Measurements from ENCODE around the gene TMEM239.
A peak's percentile ranks its signal among the peaks of the same experiment; 100 is the strongest.
"Not testable (repeated sequence)": the region's sequence is repeated elsewhere in the genome, so short reads cannot be mapped to it uniquely, and the experiment has no call there.

Gene TMEM239

GRCh38 chr20:2799688-2800520 lies 16.3 kb upstream of the TMEM239 start:
- DNase-seq (ENCODE audit: low spot score): no peak

DNA sequence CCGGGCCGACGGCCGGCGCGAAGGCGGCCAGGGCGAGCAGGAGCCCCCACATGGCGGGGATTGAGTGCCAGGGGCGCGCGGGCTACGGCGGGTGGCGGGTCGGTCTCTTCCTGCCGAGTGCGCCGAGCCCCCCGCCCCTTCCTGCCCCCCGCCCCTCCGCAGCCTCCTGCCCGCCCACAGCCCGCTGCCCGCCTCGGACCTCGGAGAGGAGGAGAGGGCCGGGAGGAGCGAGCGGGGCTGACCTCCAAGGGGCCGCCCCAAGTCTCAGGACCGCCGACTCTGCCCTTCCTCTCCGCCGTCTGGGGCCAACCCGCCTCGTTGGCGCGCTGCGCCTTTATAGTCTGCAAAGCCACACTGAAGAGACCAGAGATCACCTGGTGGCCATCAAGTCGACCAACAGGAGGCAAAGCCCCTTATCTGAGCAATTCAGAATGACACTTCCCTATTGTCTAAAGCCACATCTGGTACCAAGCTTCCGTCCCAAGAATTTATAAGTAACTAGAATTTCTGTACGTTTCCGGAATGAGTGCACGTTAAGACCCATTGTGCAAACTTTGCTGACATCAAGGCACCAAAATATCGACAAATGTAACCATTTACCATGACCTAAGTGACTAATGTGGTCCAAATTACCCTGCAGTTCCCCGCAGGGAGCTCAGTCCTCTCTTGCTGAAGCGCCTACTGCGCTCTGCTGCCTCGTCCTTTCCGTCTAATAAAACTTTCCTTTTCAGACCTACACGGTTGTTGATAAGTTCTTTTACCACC lies 15.5 kb upstream of the TMEM239 start, which contains the start of gene CPXM1:
Gene CPXM1, minus strand, starts transcription at position 107 of the 765 bp plus-strand sequence. Its CDS starts 55 bp downstream, at position 52.
- DNase-seq (ENCODE audit: low spot score): no peak

DNA sequence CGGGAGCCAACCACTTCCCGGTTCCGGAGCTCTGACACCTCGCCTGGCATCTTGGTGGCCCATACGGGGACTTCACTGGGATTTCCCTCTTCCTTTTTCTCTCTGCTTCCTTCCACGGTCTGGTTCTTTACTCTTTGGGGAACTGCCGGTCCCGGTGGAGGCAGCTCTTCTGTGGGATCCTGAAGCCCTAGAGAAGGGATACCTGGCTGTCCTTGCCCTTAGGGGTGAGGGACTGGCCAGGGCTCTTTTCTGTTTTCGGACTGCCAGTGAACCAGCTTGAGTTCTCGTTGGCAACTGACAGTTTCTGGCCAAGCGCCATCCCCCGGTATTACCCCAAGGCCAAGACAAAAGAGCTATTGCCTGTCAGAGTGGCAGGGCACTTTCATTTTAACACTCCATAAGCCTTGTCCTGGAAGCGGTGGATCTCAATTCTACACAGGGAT lies 14.9 kb upstream of the TMEM239 start:
- DNase-seq (ENCODE audit: low spot score): no peak

DNA sequence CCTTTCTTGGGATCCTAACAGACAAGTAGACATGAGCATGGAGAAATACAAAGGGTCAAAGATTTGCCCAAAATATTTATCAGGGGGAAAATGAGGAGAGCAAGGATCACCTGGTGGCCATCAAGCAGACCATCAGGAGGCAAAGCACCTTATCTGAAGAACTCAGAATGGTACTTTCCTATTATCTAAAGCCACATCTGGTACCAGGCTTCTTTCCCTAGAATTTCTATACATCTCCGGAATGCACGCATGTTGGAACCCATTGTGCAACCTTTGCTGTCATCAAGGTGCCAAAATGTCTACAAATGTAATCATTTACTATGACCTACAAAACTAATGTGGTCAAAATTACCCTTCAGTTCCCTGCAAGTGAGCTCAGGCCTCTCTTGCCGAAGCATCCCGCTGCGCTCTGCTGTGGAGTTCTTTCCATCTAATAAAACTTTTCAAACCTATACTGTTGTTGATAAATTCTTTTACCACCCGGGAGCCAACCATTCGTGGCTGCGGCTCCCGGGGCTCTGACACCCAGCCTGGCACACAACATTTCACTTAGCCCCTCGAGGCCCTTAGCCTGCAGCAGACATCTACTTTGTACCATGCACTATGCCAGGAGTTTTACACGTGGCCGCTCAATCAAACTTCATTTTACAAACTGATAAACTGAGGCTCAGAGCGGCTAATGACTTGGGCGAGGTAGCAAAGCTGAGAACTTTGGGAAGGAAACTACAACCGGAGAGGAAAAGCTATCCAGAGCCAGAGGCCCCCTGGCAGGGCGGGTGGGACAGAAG lies 11.9 kb upstream of the TMEM239 start:
- no peak for DNase-seq (ENCODE audit: low spot score)

- DNase-seq (ENCODE audit: low spot score): no peak
Measured at GRCh38 chr20:2804852-2805688, 11.1 kb upstream of the TMEM239 start.

DNA sequence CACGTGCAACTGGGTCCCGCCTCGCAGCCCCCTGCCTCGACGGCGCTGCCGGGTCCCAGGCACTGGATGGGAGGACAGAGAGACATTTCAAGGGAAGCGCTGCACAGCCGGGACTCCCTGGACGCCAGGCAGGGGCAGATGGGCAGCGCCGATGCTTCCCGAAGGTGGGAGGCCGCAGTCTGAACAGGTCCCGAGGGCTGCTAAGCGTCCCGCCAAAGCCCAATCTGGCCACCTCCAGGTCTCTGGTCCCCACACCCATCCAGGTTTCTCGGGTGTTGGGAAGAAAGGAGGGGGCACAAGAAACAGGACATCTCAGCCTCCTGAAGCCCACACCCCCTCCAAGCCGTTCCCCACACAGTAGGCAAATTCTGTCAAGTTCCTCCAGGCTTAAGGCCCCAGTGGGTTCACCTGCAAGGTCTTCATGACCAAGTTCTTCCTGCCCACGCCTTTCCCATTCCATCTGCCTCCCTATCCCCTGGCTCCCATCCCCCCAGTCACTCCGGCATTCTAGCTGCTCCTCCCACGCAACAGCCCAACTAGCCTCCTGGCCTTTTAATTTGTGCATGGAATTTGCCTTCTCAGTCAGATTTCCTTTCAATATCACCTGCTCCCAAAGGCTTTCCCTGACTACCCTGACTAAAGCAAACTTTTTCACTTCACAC lies 10.3 kb upstream of the TMEM239 start:
- DNase-seq (ENCODE audit: low spot score): peak; percentile 58

DNA sequence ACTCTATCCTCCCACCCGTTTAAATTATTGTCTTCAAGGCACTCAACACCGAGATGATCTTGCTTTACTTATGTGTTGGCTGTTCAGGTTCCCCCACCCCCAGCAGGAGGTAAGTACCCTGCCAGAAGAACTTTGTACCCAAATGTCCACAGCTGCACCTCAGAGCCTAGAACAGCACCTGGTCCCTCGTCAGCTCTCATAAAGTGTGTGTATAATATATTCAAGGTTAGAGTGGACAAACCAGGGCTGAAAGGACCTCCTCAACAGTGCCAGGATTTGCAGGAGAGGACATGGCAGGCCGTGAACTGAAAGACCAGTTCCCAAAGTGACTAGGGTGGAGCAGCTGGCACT lies 9.8 kb upstream of the TMEM239 start:
- no peak for DNase-seq (ENCODE audit: low spot score)

GRCh38 chr20:2807019-2807418 lies 9.1 kb upstream of the TMEM239 start:
- DNase-seq (ENCODE audit: low spot score): no peak

- not testable (repeated sequence) for DNase-seq (ENCODE audit: low spot score)
Measured at GRCh38 chr20:2807929-2808328, 8.2 kb upstream of the TMEM239 start.

DNA sequence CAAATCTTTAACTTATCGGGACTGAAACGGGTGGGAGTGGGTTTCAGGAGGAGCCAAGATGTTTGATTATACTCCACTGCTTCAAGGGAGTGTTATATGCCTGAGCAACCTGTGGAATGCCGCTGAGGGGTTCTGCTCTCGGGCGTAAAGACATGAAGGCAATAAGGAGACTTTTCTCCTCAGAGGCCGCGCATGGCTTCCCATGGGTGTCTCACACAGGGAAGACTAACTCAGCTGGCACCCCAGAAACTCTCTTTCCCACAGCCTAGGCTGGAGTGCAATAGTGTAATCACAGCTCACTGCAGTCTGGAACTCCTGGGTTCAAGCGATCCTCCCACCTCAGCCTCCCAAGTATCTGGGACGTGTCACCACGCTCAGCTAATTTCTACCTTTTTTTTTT lies 6.5 kb upstream of the TMEM239 start:
- no peak for DNase-seq (ENCODE audit: low spot score)

- no peak for DNase-seq (ENCODE audit: low spot score)
Measured at GRCh38 chr20:2812189-2812588, 4.0 kb upstream of the TMEM239 start.

- DNase-seq (ENCODE audit: low spot score): no peak
Measured at GRCh38 chr20:2814076-2814475, 2.1 kb upstream of the TMEM239 start.

DNA sequence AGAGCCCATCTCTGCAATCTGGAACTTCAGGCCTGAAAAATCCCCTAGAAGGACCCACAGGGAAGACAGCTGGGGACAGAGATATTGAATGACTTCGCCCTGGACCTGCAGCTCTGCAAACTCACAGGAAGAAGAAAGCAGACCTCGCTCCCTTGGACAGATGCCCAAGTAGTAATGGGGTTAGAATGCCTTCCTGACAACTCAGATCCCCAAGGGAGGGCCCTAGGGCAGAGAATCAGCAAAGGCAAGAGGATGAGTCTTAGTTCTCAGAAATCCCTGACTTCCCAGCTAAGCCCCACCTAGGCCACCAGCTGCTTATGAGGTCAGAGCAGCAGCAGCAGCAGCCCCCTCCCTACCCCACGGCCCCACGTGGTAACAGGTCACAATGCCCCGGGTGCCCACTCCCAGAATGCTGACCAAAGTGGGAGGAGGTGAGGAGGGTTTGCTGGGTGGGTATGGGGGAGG lies 1.5 kb upstream of the TMEM239 start, which contains the start of gene C20orf141:
Gene C20orf141, plus strand, starts transcription at position 401 of the 465 bp plus-strand sequence. CDS start 198 bp downstream, outside the sequence.
- peak; percentile 88 for DNase-seq (ENCODE audit: low spot score)

DNA sequence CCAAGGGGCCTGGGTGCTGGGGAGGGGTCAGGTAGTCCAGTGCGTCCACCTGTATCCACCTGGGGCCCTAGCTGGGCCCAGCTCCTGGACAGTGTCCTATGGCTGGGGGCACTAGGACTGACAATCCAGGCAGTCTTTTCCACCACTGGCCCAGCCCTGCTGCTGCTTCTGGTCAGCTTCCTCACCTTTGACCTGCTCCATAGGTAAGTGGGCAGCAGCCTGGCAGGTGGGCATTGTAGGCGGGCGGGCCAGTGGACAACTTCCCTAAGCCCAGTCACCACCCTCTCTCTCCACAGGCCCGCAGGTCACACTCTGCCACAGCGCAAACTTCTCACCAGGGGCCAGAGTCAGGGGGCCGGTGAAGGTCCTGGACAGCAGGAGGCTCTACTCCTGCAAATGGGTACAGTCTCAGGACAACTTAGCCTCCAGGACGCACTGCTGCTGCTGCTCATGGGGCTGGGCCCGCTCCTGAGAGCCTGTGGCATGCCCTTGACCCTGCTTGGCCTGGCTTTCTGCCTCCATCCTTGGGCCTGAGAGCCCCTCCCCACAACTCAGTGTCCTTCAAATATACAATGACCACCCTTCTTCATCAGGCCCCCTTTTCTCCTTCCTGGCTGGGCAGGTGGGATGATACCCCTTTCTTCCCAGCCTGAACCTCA lies 793 bp upstream of the TMEM239 start:
- DNase-seq (ENCODE audit: low spot score): no peak

GRCh38 chr20:2816583-2817340 lies 598 bp downstream of the TMEM239 start:
- no peak for DNase-seq (ENCODE audit: low spot score)

DNA sequence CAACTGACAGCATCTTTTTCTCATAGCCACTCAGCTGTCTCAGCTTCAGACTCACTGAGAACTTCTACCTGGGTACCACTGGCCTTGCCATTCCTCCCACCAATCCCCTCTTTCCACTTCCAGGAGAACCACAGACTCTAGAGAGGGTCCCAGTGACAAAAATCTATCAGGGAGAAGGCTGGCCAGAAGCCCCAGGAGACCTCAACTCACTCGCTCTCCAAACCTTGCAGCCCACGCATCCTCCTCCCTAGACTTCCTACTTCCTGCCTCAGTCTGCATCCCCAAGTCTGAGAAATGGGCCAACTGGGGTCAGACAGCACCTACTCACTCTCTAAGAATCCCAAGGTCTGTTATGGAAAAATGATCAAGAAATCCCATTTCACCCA lies 1.2 kb downstream of the TMEM239 start:
- DNase-seq (ENCODE audit: low spot score): no peak

DNA sequence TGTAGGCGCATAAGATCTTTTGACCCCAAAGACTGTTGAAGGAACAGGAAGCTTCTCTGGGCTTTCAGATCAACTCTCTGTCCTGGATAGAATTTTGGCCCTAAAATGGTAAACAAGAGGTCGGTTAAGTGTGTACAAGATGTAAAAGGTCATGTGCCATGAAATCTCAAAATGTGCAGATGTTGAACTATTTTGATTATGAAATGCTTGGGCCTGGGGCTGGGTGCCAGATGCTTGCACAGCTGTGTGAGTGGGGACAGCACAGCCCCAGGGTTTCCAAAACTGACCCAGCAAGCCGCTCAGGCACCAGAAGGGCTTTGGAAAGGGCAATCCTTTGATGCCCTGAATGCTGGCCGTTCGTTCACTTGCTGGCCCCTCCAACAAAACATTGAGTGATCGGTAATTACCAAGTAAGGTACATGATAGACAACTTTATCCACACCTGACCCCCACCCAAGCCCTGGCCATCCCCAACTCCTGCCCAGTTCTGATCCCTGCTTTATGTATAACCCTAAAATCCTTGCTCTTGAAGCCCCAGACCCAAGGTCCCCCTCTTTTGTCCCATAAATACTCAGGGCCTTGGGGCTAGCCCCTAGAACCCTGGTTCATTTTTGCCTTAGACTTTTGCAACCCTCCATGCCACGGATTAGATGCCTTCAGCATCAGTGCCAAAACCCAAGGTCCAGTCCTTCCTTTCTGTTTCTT lies 1.9 kb downstream of the TMEM239 start:
- no peak for DNase-seq (ENCODE audit: low spot score)

- DNase-seq (ENCODE audit: low spot score): peak; percentile 43
Measured at GRCh38 chr20:2820084-2820895, 4.1 kb downstream of the TMEM239 start.

Measured in COLO829 (cell line).